Tibial nerve (tissue), 4 donors: ENCODE results near the gene AGPAT1. TPM values are rescaled to one million over a fixed set of nuclear protein-coding genes. Genes with fewer than 3 reads are reported as not detected.
A peak's percentile ranks its signal among the peaks of the same experiment; 100 is the strongest.

Experiments used
- DNase-seq, 2 donors: peaks; one replicate each; pipeline ENCODE4 v3.0.0-alpha.2; 2019; ENCODE audit warnings: low spot score in 2 of 2
- H3K27ac ChIP-seq, 4 donors: fragments of 200-600 bp; sonication (generic) in 3 of 4; one replicate each; pipeline ENCODE4 v1.5.1; 2017 to 2019; ENCODE audit warnings: mild to moderate bottlenecking in 1 of 4
- H3K27me3 ChIP-seq, 2 donors: fragments of 200-600 bp; sonication (generic) in 1 of 2; one replicate each; pipeline versions ENCODE4 v1.5.1 to v1.6.0; 2017 to 2019
- H3K36me3 ChIP-seq, 3 donors: fragments of 200-600 bp; sonication (generic); one replicate each; pipeline ENCODE4 v1.5.1; 2018 to 2019
- H3K4me1 ChIP-seq, 4 donors: fragments of 200-600 bp; sonication (generic) in 3 of 4; one replicate each; pipeline ENCODE4 v1.5.1; 2017 to 2019
- H3K4me3 ChIP-seq, 4 donors: fragments of 200-600 bp; sonication (generic) in 3 of 4; one replicate each; pipeline ENCODE4 v1.5.1; 2017 to 2019; ENCODE audit warnings: mild to moderate bottlenecking in 1 of 4, moderate library complexity in 1 of 4
- H3K9me3 ChIP-seq, 4 donors: fragments of 200-600 bp; sonication (generic) in 3 of 4; one replicate each; pipeline ENCODE4 v1.5.1; 2017 to 2019
- EP300 ChIP-seq, 2 donors: sonication (generic); formaldehyde crosslinking; IDR thresholded peaks; one replicate each; pipeline ENCODE4 v1.6.1; 2017; ENCODE audit warnings: antibody characterized with exemption in 2 of 2, mild to moderate bottlenecking in 1 of 2
- POLR2A ChIP-seq, 2 donors: fragments of 450-650 bp; IDR thresholded peaks; one replicate each; pipeline ENCODE4 v1.6.1; 2017; ENCODE audit warnings: antibody characterized with exemption in 2 of 2, mild to moderate bottlenecking in 2 of 2, moderate library complexity in 2 of 2
- WGBS, 2 donors: methylation state at CpG; one replicate each; pipeline ENCODE4 v1.1.5; 2018; 5-methylcytosine and 5-hydroxymethylcytosine counted together
- total RNA-seq, 4 donors: library from RNA; depleted of rRNA; stranded (reverse); fragments of >200 nt; gene quantifications; one replicate each; pipeline ENCODE4 v1.1.0, GENCODE V29; 2016
- TF ChIP-seq, protein P1 (sequence below), 5 experiments: fragments of 200-600 bp in 3 of 5; fragments of 450-650 bp in 2 of 5; sonication (generic) in 3 of 5; IDR thresholded peaks; one replicate each; pipeline ENCODE4 v1.5.1; 2016 to 2019; ENCODE audit warnings: antibody characterized with exemption in 5 of 5, mild to moderate bottlenecking in 3 of 5, moderate library complexity in 2 of 5

The AGPAT1 gene
- total RNA-seq, 4 donors from 2014 or later = 45.3 to 52.2 (median 48.1) TPM

DNA sequence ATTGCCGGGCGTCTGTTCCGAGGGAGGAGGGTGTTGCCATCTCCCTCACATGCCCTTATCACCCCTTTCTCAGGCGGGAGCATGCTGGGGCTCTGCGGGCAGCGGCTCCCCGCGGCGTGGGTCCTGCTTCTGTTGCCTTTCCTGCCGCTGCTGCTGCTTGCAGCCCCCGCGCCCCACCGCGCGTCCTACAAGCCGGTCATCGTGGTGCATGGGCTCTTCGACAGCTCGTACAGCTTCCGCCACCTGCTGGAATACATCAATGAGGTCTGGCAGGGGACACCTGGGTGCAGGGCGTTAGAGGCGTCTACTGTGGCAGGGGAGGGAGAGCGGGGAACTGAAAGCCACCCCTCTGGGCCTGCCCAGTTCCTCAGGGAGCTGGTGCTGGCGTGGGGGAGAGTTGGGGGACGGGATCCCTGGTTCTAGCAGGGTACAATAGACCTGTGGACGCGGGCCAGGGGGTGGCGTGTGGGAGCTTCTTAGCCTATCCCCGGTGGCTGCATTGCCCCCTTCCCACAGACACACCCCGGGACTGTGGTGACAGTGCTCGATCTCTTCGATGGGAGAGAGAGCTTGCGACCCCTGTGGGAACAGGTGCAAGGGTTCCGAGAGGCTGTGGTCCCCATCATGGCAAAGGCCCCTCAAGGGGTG, 21.2 kb downstream of the AGPAT1 start:
- peak in 1 of 2 donors; percentile 47 for DNase-seq
- Histone ChIP-seq H3K27ac (peak overlapping the region; percentile 87 to 97 (median 92)), H3K36me3 (peaks cover 0 to 37% (median 0%) of the 10 kb centered on the region in 3 donors), H3K9me3 (no peaks in the 10 kb centered on the region), H3K27me3 (no peaks in the 10 kb centered on the region), H3K4me1 (peaks cover 4 to 63% (median 27%) of the 10 kb centered on the region in 4 donors), H3K4me3 (peak overlapping the region; percentile 50 to 80 (median 73))
- 2 to 4% methylated on average over 24 to 29 of the region's 34 CpGs for WGBS, 2 donors
- TF ChIP-seq, protein P1, sequence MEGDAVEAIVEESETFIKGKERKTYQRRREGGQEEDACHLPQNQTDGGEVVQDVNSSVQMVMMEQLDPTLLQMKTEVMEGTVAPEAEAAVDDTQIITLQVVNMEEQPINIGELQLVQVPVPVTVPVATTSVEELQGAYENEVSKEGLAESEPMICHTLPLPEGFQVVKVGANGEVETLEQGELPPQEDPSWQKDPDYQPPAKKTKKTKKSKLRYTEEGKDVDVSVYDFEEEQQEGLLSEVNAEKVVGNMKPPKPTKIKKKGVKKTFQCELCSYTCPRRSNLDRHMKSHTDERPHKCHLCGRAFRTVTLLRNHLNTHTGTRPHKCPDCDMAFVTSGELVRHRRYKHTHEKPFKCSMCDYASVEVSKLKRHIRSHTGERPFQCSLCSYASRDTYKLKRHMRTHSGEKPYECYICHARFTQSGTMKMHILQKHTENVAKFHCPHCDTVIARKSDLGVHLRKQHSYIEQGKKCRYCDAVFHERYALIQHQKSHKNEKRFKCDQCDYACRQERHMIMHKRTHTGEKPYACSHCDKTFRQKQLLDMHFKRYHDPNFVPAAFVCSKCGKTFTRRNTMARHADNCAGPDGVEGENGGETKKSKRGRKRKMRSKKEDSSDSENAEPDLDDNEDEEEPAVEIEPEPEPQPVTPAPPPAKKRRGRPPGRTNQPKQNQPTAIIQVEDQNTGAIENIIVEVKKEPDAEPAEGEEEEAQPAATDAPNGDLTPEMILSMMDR (IDR thresholded peaks at IDR 0.05) = peak; percentile 33 to 80 (median 58)
- TF ChIP-seq EP300 (IDR thresholded peaks at IDR 0.05) (no peak), POLR2A (IDR thresholded peaks at IDR 0.05) (no peak)

DNA sequence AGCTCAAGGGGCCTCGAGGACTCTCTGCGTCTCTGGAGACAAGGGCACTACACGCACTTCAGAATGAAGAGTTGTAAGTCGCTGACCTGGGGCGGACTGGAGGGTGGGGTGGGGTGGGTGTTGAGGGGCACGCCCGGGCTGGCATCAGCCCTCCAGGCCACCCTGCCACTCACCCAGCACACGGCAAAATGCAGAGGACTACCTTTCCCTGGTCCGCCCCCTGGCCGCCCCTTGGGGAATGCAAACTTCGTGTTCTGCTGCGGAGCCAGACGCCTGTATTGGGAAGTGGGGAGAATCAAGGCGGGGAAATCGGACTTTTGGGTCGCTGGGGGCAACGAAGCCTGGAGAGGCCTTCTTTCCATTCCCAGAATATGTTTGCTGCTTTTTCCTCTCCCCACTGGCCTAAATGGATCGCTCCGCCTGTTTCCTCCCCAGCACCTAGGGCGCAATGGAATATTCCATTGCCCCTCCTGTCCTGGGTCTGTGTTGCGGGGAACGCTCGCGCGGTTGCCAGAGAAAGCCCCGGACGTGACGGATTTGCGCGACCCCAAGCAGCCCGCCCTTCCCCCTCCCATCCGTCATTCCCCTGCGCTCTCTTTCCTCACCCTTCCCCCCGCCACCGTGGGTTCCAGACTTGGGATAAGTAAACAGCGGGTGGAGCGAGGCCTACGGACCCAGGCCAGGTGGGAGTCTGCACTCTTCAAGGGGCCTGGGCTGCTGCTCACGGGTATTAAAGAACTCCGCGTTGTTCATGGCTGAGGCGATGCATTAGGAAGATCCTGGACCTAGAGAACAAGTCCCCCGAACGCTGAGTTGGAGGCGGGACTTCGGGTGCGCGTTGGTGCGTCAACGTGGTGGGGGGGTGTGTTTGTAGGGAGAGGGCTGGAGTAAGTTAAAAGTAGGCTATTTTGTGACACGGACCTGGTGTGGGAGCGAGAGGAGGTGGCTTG, 22.0 kb downstream of the AGPAT1 start, which contains the start of gene PPT2:
TSS of gene PPT2 (plus strand) at position 578 of the 950 bp plus-strand sequence. CDS start 454 bp downstream, outside the sequence.
- 1% methylated on average over 44 to 46 of the region's 52 CpGs for WGBS, 2 donors
- peaks cover 4 to 65% (median 28%) of the 10 kb centered on the region in 4 donors for H3K4me1 ChIP-seq

DNA sequence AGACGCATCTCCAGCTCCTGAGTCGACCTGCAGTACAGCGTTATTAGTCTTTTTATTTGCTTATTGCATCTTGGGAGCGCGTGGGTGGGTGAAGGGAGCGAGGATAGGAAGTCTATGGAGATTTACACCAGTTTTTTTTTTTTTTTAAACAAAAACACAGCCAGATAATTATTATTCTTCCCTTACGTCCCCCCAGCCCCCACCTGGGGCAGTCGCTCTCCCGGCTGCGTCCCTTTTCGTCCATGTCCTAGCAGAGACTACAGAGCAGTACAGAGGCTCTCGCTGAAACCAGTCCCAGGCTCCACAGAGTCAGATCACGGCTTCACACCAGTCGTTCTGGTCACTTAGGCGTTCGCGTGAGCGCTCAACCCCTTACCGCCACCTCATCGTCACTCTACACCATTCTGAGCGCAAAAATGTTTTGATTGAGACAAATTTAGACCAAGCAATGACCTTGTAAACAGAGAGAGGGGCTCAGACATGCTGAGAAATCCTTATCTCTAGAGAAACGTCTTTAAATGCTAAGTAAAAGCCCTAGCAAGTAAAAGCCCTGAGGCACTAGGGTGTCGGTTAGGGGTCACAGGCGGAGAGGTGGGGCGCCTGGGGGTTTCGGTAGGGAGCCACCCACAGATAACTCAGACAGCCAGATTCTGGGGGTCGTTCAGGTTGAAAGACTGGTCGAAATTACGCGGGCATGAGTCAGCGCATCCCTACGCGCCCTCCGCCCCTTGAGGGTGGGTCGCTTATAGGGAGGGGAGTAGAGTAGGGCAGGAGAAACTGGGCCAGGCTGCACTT, 22.9 kb downstream of the AGPAT1 start:
- H3K27ac ChIP-seq = peak overlapping the region; percentile 87 to 97 (median 92)
- peaks cover 4 to 65% (median 28%) of the 10 kb centered on the region in 4 donors for H3K4me1 ChIP-seq
- H3K9me3 ChIP-seq = no peaks in the 10 kb centered on the region
- TF ChIP-seq EP300 (IDR thresholded peaks at IDR 0.05) = no peak
- TF ChIP-seq, protein P1 (IDR thresholded peaks at IDR 0.05) = no peak
- TF ChIP-seq POLR2A (IDR thresholded peaks at IDR 0.05) = no peak
- H3K4me3 ChIP-seq = peak overlapping the region; percentile 50 to 80 (median 73)
- no peak for DNase-seq
- H3K36me3 ChIP-seq = peaks cover 0 to 33% (median 0%) of the 10 kb centered on the region in 3 donors
- no peaks in the 10 kb centered on the region for H3K27me3 ChIP-seq
- 8 to 16% methylated on average over 35 of the region's 35 CpGs for WGBS, 2 donors

More for the DNA sequence above, 22.0 kb downstream of the AGPAT1 start, which contains the start of gene PPT2:
- H3K27me3 ChIP-seq = no peaks in the 10 kb centered on the region
- peak; percentile 84 to 90 for DNase-seq
- peak within 1 kb of the TSS; percentile 87 to 97 (median 92) for H3K27ac ChIP-seq
- no peaks in the 10 kb centered on the region for H3K9me3 ChIP-seq
- peak in 1 of 2 donors; percentile 65 for TF ChIP-seq POLR2A (IDR thresholded peaks at IDR 0.05)
- TF ChIP-seq, protein P1 (IDR thresholded peaks at IDR 0.05) = peak in 4 of 5 experiments; percentile 20 to 44 (median 27)
- peak; percentile 87 to 94 for TF ChIP-seq EP300 (IDR thresholded peaks at IDR 0.05)
- peak within 1 kb of the TSS; percentile 50 to 80 (median 73) for H3K4me3 ChIP-seq
- H3K36me3 ChIP-seq = peaks cover 0 to 39% (median 0%) of the 10 kb centered on the region in 3 donors

DNA sequence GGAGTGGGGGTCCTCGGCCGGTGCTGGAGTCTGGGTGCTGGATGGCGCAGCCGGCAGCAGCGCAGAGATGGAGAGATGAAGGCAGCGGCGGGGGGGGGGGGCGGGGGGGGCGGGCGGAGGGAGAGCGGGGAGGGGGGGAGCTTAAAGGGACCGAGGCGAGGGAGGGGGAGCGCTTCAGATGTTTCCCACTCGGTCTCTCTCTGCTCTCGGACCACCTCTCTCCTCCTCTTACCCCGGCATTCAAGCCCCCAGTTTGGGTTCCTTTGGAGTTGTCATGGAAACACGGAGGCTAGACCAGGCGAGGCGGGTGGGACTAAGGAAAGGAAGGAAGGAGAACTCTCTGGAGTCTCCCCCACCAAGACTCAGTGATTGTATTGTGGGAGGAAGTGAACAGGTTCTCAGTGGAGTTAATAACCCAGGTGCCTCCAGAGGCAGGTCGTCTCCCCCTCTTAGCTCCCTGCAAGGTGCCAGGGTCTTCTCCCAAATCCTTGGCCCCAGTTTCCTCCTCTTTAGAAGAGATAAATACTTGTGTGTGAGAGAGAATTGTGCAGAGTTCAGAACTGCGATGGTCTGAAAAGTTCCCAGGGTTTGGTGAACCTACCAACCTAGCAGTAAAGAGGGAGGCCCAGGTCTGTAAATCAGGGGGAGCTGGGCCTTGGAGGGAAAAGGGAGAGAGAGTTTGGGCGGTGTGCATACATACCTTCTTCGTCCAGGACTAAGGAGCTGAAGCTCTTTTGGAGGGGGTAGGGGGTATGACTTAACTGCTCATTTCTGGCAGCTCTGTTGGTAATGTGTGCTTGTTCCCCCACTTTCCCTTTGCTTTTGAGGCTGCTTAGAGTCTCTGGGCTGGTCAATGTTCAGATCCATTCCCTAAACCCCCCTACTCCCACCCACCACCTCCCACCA, 23.8 kb downstream of the AGPAT1 start, which contains the start of gene PRRT1:
TSS of gene PRRT1 (minus strand) at position 77 of the 906 bp plus-strand sequence. CDS start 112 bp downstream, outside the sequence.
- Histone ChIP-seq H3K36me3 (peaks cover 0 to 25% (median 0%) of the 10 kb centered on the region in 3 donors), H3K4me3 (peak within 1 kb of the TSS; percentile 50 to 80 (median 73)), H3K9me3 (no peaks in the 10 kb centered on the region), H3K27ac (peak within 1 kb of the TSS; percentile 87 to 97 (median 92)), H3K4me1 (peaks cover 4 to 65% (median 28%) of the 10 kb centered on the region in 4 donors), H3K27me3 (no peaks in the 10 kb centered on the region)
- TF ChIP-seq POLR2A (IDR thresholded peaks at IDR 0.05) = no peak
- TF ChIP-seq, protein P1 (IDR thresholded peaks at IDR 0.05) = no peak
- TF ChIP-seq EP300 (IDR thresholded peaks at IDR 0.05) = no peak
- WGBS, 2 donors = 5 to 13% methylated on average over 19 to 20 of the region's 24 CpGs
- DNase-seq = no peak
